GM19025 (cell line): ENCODE data around the gene GADD45A.
"Not testable (repeated sequence)": the region's sequence is repeated elsewhere in the genome, so short reads cannot be mapped to it uniquely, and the experiment has no call there.

ENCODE experiments used
- ATAC-seq: cut with Tn5 transposase; IDR thresholded peaks from one replicate; pipeline ENCODE4 v1.9.1; 2021; ENCODE audit warnings: mild to moderate bottlenecking, low read depth, moderate library complexity; ENCODE audit not compliant: unreplicated experiment

Gene GADD45A

GRCh38 chr1:67685067-67685557 lies at the start of gene GADD45A:
Gene GADD45A, plus strand, starts transcription at chr1:67685201. Its CDS starts 294 bp downstream, at chr1:67685495.
- peak; percentile 79 for ATAC-seq

- no peak for ATAC-seq
Measured at GRCh38 chr1:67636146-67636545, 48.9 kb upstream of the GADD45A start.

GRCh38 chr1:67639361-67639760 lies 45.6 kb upstream of the GADD45A start:
- ATAC-seq: no peak

GRCh38 chr1:67642629-67643028 lies 42.4 kb upstream of the GADD45A start:
- no peak for ATAC-seq

GRCh38 chr1:67644566-67644965 lies 40.4 kb upstream of the GADD45A start:
- ATAC-seq: no peak

- ATAC-seq: no peak
Measured at GRCh38 chr1:67645495-67646144, 39.4 kb upstream of the GADD45A start.

GRCh38 chr1:67646145-67647035 lies 38.6 kb upstream of the GADD45A start:
- no peak for ATAC-seq

- ATAC-seq: no peak
Measured at GRCh38 chr1:67647036-67647798, 37.8 kb upstream of the GADD45A start.

- ATAC-seq: no peak
Measured at GRCh38 chr1:67647814-67648358, 37.1 kb upstream of the GADD45A start.

- ATAC-seq: no peak
Measured at GRCh38 chr1:67648582-67649326, 36.2 kb upstream of the GADD45A start.

- ATAC-seq: no peak
Measured at GRCh38 chr1:67650061-67650460, 34.9 kb upstream of the GADD45A start.

GRCh38 chr1:67651031-67651430 lies 34.0 kb upstream of the GADD45A start:
- ATAC-seq: no peak

- ATAC-seq: peak; percentile 56
Measured at GRCh38 chr1:67652800-67653199, 32.2 kb upstream of the GADD45A start.

GRCh38 chr1:67653304-67653703 lies 31.7 kb upstream of the GADD45A start:
- no peak for ATAC-seq

- ATAC-seq: no peak
Measured at GRCh38 chr1:67655581-67655980, 29.4 kb upstream of the GADD45A start.

- not testable (repeated sequence) for ATAC-seq
Measured at GRCh38 chr1:67657152-67657551, 27.8 kb upstream of the GADD45A start.

GRCh38 chr1:67659229-67659628 lies 25.8 kb upstream of the GADD45A start:
- no peak for ATAC-seq

GRCh38 chr1:67662884-67663283 lies 22.1 kb upstream of the GADD45A start:
- ATAC-seq: no peak

- no peak for ATAC-seq
Measured at GRCh38 chr1:67664048-67664447, 21.0 kb upstream of the GADD45A start.

- not testable (repeated sequence) for ATAC-seq
Measured at GRCh38 chr1:67665307-67665706, 19.7 kb upstream of the GADD45A start.
